Large intestine (tissue), 3 donors: ENCODE results near the gene USP30. TPM values are rescaled to one million over a fixed set of nuclear protein-coding genes. Genes with fewer than 3 reads are reported as not detected.
A peak's percentile ranks its signal among the peaks of the same experiment; 100 is the strongest.
"Not testable (repeated sequence)": the region's sequence is repeated elsewhere in the genome, so short reads cannot be mapped to it uniquely, and the experiment has no call there.

Experiments used
- DNase-seq, 2 donors: peaks; one replicate each; pipeline versions ENCODE4 v3.0.0 to v3.0.0-alpha.2; 2013
- H3K27ac ChIP-seq: one replicate; pipeline ENCODE4 v1.5.1; 2013; ENCODE audit warnings: low read length
- H3K27me3 ChIP-seq: 2 replicates; pipeline ENCODE4 v1.6.1; 2013; ENCODE audit warnings: low read length; ENCODE audit not compliant: control insufficient read depth, insufficient read depth
- H3K36me3 ChIP-seq: 2 replicates; pipeline ENCODE4 v1.6.1; 2013; ENCODE audit warnings: low read length; ENCODE audit not compliant: control insufficient read depth, insufficient read depth
- H3K4me1 ChIP-seq: one replicate; pipeline ENCODE4 v1.6.1; 2013; ENCODE audit warnings: low read length; ENCODE audit not compliant: control insufficient read depth, insufficient read depth
- H3K4me3 ChIP-seq: one replicate; pipeline ENCODE4 v1.5.1; 2013; ENCODE audit warnings: low read length
- H3K9me3 ChIP-seq: one replicate; pipeline ENCODE4 v1.6.1; 2013; ENCODE audit warnings: mild to moderate bottlenecking, low read depth, low read length, moderate library complexity; ENCODE audit not compliant: control insufficient read depth
- WGBS: methylation state at CpG from one replicate; pipeline ENCODE4 v1.1.5; 2013; ENCODE audit warnings: low lambda C conversion rate; ENCODE audit not compliant: insufficient coverage; 5-methylcytosine and 5-hydroxymethylcytosine counted together
- polyA plus RNA-seq: library from polyadenylated mRNA; unstranded; fragments of 120-200 nt; gene quantifications from one replicate; pipeline ENCODE4 v1.2.1, GENCODE V29; 2013

The USP30 gene
- polyA plus RNA-seq, 1 donor, result 22.7 TPM

GRCh38 chr12:109049794-109050193 lies 2.6 kb upstream of the USP30 start:
- WGBS, result 67% methylated on average over 1 of the region's 8 CpGs
- H3K27ac ChIP-seq, H3K4me3 ChIP-seq, H3K27me3 ChIP-seq, H3K9me3 ChIP-seq, H3K36me3 ChIP-seq: not testable (repeated sequence)
- DNase-seq, result peak in 1 of 2 donors; percentile 18
- H3K4me1 ChIP-seq, result peaks cover 15% of the 10 kb centered on the region

GRCh38 chr12:109052097-109052413 lies 321 bp upstream of the USP30 start:
- no peak overlapping the region for H3K27ac ChIP-seq
- H3K4me1 ChIP-seq, result peaks cover 15% of the 10 kb centered on the region
- peak overlapping the region; percentile 88 for H3K4me3 ChIP-seq
- peaks cover 4% of the 10 kb centered on the region for H3K36me3 ChIP-seq
- H3K9me3 ChIP-seq, result no peaks in the 10 kb centered on the region
- WGBS, result no CpG with 5 or more reads among the region's 6 CpGs
- no peaks in the 10 kb centered on the region for H3K27me3 ChIP-seq
- DNase-seq, result no peak

GRCh38 chr12:109053382-109054123 lies 1.2 kb downstream of the USP30 start:
- Histone ChIP-seq H3K9me3 (no peaks in the 10 kb centered on the region), H3K4me1 (peaks cover 15% of the 10 kb centered on the region), H3K27me3 (no peaks in the 10 kb centered on the region), H3K4me3 (peak overlapping the region; percentile 88), H3K36me3 (peaks cover 13% of the 10 kb centered on the region), H3K27ac (peak overlapping the region; percentile 76)
- WGBS, result 20% methylated on average over 1 of the region's 9 CpGs
- peak; percentile 74 to 82 for DNase-seq

- no CpG with 5 or more reads among the region's 4 CpGs for WGBS
- Histone ChIP-seq H3K4me3 (peak overlapping the region; percentile 88), H3K4me1 (peaks cover 15% of the 10 kb centered on the region), H3K27ac (peak overlapping the region; percentile 76), H3K36me3 (peaks cover 18% of the 10 kb centered on the region)
- not testable (repeated sequence) for H3K9me3 ChIP-seq, DNase-seq, H3K27me3 ChIP-seq
These were observed 1.7 kb downstream of the USP30 start for GRCh38 chr12:109054124-109054513.

GRCh38 chr12:109054520-109054919 lies 2.1 kb downstream of the USP30 start:
- peaks cover 20% of the 10 kb centered on the region for H3K36me3 ChIP-seq
- no peaks in the 10 kb centered on the region for H3K27me3 ChIP-seq
- peaks cover 15% of the 10 kb centered on the region for H3K4me1 ChIP-seq
- H3K9me3 ChIP-seq, result no peaks in the 10 kb centered on the region
- no peak overlapping the region for H3K4me3 ChIP-seq
- DNase-seq, result no peak
- peak overlapping the region; percentile 76 for H3K27ac ChIP-seq

- H3K36me3 ChIP-seq, result peaks cover 28% of the 10 kb centered on the region
- DNase-seq, result no peak
- H3K9me3 ChIP-seq, result no peaks in the 10 kb centered on the region
- H3K4me1 ChIP-seq, result peaks cover 14% of the 10 kb centered on the region
- no peak overlapping the region for H3K4me3 ChIP-seq
- no peak overlapping the region for H3K27ac ChIP-seq
- no CpG with 5 or more reads among the region's 3 CpGs for WGBS
- no peaks in the 10 kb centered on the region for H3K27me3 ChIP-seq
These were observed 4.5 kb downstream of the USP30 start for GRCh38 chr12:109056891-109057290.

GRCh38 chr12:109057376-109057775 lies 5.0 kb downstream of the USP30 start:
- Histone ChIP-seq H3K27ac (no peak overlapping the region), H3K4me1 (peaks cover 11% of the 10 kb centered on the region), H3K27me3 (no peaks in the 10 kb centered on the region), H3K9me3 (no peaks in the 10 kb centered on the region), H3K4me3 (no peak overlapping the region), H3K36me3 (peaks cover 28% of the 10 kb centered on the region)
- no CpG with 5 or more reads among the region's 1 CpG for WGBS
- no peak for DNase-seq

GRCh38 chr12:109058773-109059172 lies 6.4 kb downstream of the USP30 start:
- Histone ChIP-seq H3K27me3 (no peaks in the 10 kb centered on the region), H3K4me1 (peaks cover 9% of the 10 kb centered on the region), H3K9me3 (no peaks in the 10 kb centered on the region), H3K36me3 (peaks cover 35% of the 10 kb centered on the region), H3K27ac (no peak overlapping the region), H3K4me3 (no peak overlapping the region)
- whole genome bisulfite sequencing, result 87% methylated on average over 3 of the region's 6 CpGs
- no peak for DNase-seq

- no peak for DNase-seq
- Histone ChIP-seq H3K36me3 (peaks cover 34% of the 10 kb centered on the region), H3K9me3 (no peaks in the 10 kb centered on the region), H3K27me3 (no peaks in the 10 kb centered on the region), H3K27ac (no peak overlapping the region), H3K4me1 (peaks cover 32% of the 10 kb centered on the region), H3K4me3 (no peak overlapping the region)
- no CpG with 5 or more reads among the region's 3 CpGs for WGBS
These were observed 11.8 kb downstream of the USP30 start for GRCh38 chr12:109064143-109064542.

- DNase-seq, result peak; percentile 54 to 84
- Histone ChIP-seq H3K4me3 (no peak overlapping the region), H3K27ac (peak overlapping the region; percentile 62), H3K4me1 (peaks cover 36% of the 10 kb centered on the region), H3K27me3 (no peaks in the 10 kb centered on the region), H3K36me3 (peaks cover 29% of the 10 kb centered on the region), H3K9me3 (no peaks in the 10 kb centered on the region)
- 38% methylated on average over 4 of the region's 5 CpGs for WGBS
These were observed 12.9 kb downstream of the USP30 start for GRCh38 chr12:109065154-109065852.

GRCh38 chr12:109065853-109066193 lies 13.4 kb downstream of the USP30 start:
- Histone ChIP-seq H3K9me3 (no peaks in the 10 kb centered on the region), H3K27ac (peak overlapping the region; percentile 62), H3K4me1 (peaks cover 41% of the 10 kb centered on the region), H3K36me3 (peaks cover 33% of the 10 kb centered on the region), H3K4me3 (no peak overlapping the region), H3K27me3 (no peaks in the 10 kb centered on the region)
- WGBS, result no CpG with 5 or more reads among the region's 1 CpG
- no peak for DNase-seq
